Measurements from ENCODE around the gene NPHP3.
"Not testable (repeated sequence)": the region's sequence is repeated elsewhere in the genome, so short reads cannot be mapped to it uniquely, and the experiment has no call there.

NPHP3 gene

DNA sequence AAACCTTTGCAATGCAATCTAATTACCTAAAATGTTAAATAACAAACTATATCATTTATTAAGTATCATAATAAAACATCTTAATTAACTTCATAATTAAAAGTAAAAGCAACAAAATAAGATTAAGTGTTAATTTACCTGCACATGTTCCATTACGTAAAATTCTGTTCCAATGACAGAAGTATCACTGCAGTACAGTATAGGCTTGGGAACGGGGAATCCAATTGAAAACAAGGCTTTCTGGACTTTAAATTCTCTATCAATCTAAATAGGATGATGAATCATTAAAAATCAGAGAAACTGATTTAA, 79.7 kb downstream of the NPHP3 start:
- no peak for DNase-seq

DNA sequence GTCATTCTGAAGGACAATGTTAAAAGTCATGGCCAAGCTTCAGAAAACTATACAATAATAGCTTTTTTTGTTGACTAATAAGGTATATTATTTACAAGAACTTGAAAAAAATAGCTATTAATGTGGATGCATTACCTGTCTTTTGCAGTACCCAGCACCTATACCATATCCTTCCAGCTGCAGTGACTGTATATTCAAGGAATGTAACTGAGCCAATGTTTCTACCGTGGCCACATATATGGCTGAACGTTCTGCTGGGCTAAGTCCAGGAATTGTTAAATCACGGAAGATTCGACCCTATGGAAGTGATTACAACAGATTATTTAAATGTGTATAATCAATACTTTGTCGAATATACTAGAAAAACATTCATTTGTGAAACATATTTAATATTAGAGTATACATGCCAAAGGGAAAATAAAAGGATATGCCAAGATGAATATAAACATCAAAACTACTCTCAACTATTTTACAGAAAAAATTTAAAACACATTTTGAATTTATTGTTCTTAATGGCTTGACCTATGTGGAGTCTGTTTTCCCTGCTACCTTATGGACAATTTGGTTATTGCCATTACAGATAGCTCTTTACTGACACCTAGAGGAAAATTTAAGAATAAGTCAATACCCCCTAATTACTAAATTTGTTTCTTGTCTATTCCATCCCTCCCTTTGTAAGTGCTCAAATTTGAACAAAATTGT, 80.2 kb downstream of the NPHP3 start:
- no peak for DNase-seq

DNA sequence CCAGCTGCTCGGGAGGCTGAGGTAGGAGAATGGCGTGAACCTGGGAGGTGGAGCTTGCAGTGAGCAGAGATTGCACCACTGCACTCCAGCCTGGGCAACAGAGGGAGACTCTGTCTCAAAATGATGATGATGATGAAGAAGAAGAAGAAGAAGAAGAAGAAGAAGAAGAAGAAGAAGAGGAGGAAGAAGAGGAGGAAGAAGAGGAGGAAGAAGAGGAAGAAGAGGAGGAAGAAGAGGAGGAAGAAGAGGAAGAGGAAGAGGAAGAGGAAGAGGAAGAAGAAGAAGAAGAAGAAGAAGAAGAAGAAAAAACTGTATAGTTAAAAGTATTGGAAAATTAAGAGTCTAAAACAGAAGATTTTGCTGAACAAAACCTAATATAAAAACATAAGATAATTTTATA, 80.8 kb downstream of the NPHP3 start:
- not testable (repeated sequence) for DNase-seq

DNA sequence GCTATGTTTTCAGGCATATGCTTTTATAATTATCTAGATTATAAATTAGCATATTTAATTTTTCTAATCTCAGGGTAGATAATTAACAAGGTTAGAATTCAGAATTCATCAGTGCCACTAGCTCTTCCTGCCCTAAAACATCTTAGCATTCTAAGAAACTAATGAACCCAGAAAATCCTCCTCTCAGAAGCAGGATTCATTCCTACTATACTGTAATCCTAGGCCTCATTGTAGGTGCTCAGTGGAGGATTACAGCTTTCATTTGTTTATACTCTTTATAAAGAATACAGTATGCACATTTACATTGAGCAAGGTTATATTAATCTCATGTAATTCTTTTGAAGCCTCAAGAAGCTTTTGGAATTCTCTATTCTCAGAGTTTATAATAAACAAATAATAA, 83.5 kb downstream of the NPHP3 start:
- DNase-seq, result no peak

DNA sequence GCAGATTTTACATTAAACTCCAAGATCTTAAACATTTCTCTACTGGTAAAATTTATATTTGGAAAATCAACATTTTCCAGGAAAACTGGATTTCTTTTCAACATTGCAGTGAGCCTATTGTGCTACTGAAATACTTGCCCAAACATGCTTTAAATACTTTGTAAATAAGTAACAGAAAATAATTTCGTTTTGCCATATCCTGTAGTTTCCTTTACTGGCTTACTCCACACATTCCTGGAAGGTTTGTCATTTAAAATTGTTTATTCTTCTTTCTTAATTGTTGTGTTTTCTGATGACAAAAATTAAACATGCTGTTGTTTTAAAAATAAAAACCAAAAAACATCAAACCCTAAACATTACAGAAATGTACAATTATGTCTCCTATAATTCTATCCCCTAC, 84.6 kb downstream of the NPHP3 start:
- DNase-seq, result no peak

DNA sequence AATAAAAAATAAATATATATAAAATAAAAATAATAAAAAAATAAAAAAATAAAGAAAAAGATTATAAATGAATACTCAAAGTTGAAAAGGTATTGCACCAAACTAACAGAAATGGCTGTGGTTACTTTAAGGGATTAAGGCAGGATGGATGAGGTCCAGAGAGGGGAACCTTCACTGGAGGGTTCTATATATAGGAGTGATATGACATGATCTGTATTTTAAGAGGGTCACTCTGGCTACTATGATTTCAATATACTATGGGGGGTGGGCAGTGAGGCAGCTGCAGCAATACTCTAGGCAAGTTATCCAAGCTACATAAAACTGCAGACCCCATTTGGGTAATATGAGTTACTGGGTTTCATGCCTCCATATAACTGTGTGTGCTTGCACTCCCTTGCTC, 87.2 kb downstream of the NPHP3 start:
- no peak for DNase-seq
